ENCODE results near the gene TAB3. TPM values are rescaled to one million over a fixed set of nuclear protein-coding genes. Genes with fewer than 3 reads are reported as not detected.

The TAB3 gene
- total and polyA plus RNA-seq, 2 of the 4 experiments (the other 2 are of a cell fraction): 4.7 to 6.4 TPM

DNA sequence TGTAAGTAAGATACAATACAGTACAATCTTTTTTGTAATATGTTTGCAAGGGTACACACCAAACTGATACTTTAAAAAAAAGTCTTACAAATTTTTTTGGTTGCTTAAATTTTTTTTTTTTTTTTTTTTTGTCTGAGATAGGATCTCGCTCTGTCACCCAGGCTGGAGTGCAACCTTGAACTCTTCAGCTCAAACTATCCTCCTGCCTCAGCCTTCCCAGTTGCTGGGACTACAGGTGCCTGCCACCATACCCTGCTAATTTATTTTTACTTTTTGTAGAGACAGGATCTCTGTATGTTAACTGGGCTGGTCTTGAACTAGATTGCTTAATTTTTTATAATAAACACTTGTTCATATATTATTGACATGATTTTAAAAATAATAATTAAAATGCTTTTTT is 41.1 kb upstream of the TAB3 start:
- Histone ChIP-seq H3K4me2 (ENCODE audit: low read depth, low read length) (no peak overlapping the region), H4K20me1 (ENCODE audit: insufficient read depth, low read length) (no peaks in the 10 kb centered on the region), H3K4me3 (ENCODE audit: insufficient read depth, low read depth, low read length) (no peak overlapping the region), H3K79me1 (ENCODE audit: low read depth in 1 of 2, low read length in 2 of 2) (no peaks in the 10 kb centered on the region), H4K5ac (ENCODE audit: low read depth, low read length) (no peak overlapping the region), H3K4ac (ENCODE audit: low read depth, low read length) (no peak overlapping the region), H3K56ac (ENCODE audit: extremely low read depth, insufficient read depth, low read length) (no peak overlapping the region), H2AFZ (replicated peaks; ENCODE audit: low read length, poor library complexity) (no peak overlapping the region), H2AK5ac (ENCODE audit: low read depth, low read length) (no peak overlapping the region), H2BK20ac (ENCODE audit: low read depth, low read length) (no peak overlapping the region), H4K91ac (ENCODE audit: insufficient read depth, low read depth, low read length) (no peak overlapping the region), H3K9ac (ENCODE audit: low read depth, low read length) (no peak overlapping the region), H2BK15ac (ENCODE audit: low read depth, low read length) (no peak overlapping the region), H3K18ac (ENCODE audit: low read depth, low read length) (no peak overlapping the region), H3K27ac (ENCODE audit: insufficient read depth, low read length) (no peak overlapping the region), H2BK5ac (ENCODE audit: low read depth, low read length, poor library complexity, severe bottlenecking) (no peak overlapping the region), H3K14ac (replicated peaks; ENCODE audit: low read depth, low read length) (no peak overlapping the region), H2AK9ac (replicated peaks; ENCODE audit: low read depth, low read length, poor library complexity) (no peak overlapping the region), H3K27me3 (ENCODE audit: control insufficient read depth, insufficient read depth, low read length) (peaks cover 2% of the 10 kb centered on the region; the same call in 1 of the 2 replicates), H4K8ac (ENCODE audit: low read depth in 2 of 2, low read length in 2 of 2) (no peak overlapping the region), H3K4me1 (ENCODE audit: control insufficient read depth, insufficient read depth, low read length) (no peaks in the 10 kb centered on the region), H2BK120ac (ENCODE audit: low read depth, low read length) (no peak overlapping the region), H3K36me3 (ENCODE audit: control insufficient read depth, insufficient read depth, low read length) (no peaks in the 10 kb centered on the region), H3K9me3 (ENCODE audit: control insufficient read depth, insufficient read depth, low read length) (no peaks in the 10 kb centered on the region), H3K23ac (ENCODE audit: low read depth, low read length) (no peak overlapping the region), H3K9me1 (ENCODE audit: insufficient read depth, low read length) (no peaks in the 10 kb centered on the region)
- intact Hi-C loops (cut with micrococcal nuclease): no loop called here
- in situ Hi-C loops (cut with MboI; ENCODE audit: low sequenced_read_pairs): no loop called here
- ATAC-seq (ENCODE audit: low read depth) (no peak), DNase-seq (no peak)
- dilution Hi-C loops (cut with HindIII; ENCODE audit: low sequenced_read_pairs, unreplicated experiment): no loop called here
- TF ChIP-seq RCOR1 (IDR thresholded peaks at IDR 0.05; ENCODE audit: insufficient replicate concordance, low read length) (no peak), MXI1 (IDR thresholded peaks at IDR 0.05; ENCODE audit: borderline replicate concordance, low read depth, low read length) (no peak)
- POLR2A ChIA-PET (ENCODE audit: unreplicated experiment): no interaction called here
- CTCF ChIA-PET: no interaction called here
- no TSS peak for BruUV-seq (replicated peaks)
- no CpG with 5 or more reads among the region's 1 CpG for WGBS, 2 experiments (ENCODE audit: extremely low coverage in 2 of 2, insufficient read length in 1 of 2)

All from IMR-90 (cell line).